ENCODE results near the gene ROBO3. TPM values are rescaled to one million over a fixed set of nuclear protein-coding genes. Genes with fewer than 3 reads are reported as not detected.

Gene ROBO3
- total RNA-seq, 1 donor from 2014 or later = 4.5 TPM

DNA sequence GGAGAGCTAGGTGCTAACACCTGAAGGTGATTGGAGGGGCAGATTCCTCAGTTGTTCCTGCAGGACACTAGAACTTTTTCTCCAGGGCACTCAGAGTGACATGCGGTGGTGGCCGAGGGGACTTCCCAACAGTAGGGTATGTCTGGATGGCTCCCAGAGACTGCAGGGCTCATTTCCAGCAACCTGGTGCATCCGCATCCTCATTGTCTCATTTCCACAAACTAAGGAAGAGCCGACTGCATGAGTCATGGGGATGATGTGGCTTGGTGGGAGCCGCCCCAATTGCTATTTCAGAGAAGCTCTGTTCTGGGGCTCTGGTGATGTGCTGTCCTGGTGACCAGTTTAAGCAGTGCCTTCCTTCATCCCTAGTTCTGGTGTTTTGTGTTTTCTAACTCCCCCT is 35.2 kb downstream of the ROBO3 start:
- H3K4me1 Mint-ChIP-seq (ENCODE audit: low read depth) = peaks cover 4% of the 10 kb centered on the region
- intact Hi-C loops (cut with micrococcal nuclease) = no loop called here
- no peak for DNase-seq (ENCODE audit: low spot score)

DNA sequence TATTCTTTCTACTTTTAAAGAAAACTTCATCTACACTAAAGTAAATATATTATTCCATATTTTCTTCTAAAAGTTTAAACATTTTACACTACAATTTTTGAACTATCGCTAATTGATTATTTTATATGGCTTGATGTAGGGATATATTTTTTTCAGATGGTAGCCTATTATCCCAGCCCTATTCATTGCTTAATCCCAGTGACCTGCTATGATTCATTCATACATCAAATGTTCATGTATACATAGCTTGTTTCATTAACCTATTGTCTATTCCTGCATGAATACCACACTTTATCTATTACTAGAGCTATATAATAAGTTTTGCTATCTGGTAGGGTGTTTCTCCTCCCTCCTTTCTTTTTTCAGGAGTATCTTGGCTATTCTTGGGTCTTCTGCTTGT is 37.4 kb downstream of the ROBO3 start:
- H3K4me1 Mint-ChIP-seq (ENCODE audit: low read depth) = peaks cover under 1% of the 10 kb centered on the region
- no peak overlapping the region for H3K4me3 Mint-ChIP-seq
- no peaks in the 10 kb centered on the region for H3K9me3 Mint-ChIP-seq
- no peak for DNase-seq (ENCODE audit: low spot score)
- no peaks in the 10 kb centered on the region for H3K36me3 Mint-ChIP-seq (ENCODE audit: low read depth)
- H3K27me3 Mint-ChIP-seq (ENCODE audit: insufficient read depth) = peaks cover 14% of the 10 kb centered on the region
- no peak overlapping the region for H3K27ac Mint-ChIP-seq
- intact Hi-C loops (cut with micrococcal nuclease) = no loop called here

More for the DNA sequence above, 35.2 kb downstream of the ROBO3 start:
- Mint-ChIP-seq H3K36me3 (ENCODE audit: low read depth) (no peaks in the 10 kb centered on the region), H3K4me3 (no peak overlapping the region), H3K27me3 (ENCODE audit: insufficient read depth) (peaks cover 14% of the 10 kb centered on the region), H3K27ac (no peak overlapping the region), H3K9me3 (no peaks in the 10 kb centered on the region)

DNA sequence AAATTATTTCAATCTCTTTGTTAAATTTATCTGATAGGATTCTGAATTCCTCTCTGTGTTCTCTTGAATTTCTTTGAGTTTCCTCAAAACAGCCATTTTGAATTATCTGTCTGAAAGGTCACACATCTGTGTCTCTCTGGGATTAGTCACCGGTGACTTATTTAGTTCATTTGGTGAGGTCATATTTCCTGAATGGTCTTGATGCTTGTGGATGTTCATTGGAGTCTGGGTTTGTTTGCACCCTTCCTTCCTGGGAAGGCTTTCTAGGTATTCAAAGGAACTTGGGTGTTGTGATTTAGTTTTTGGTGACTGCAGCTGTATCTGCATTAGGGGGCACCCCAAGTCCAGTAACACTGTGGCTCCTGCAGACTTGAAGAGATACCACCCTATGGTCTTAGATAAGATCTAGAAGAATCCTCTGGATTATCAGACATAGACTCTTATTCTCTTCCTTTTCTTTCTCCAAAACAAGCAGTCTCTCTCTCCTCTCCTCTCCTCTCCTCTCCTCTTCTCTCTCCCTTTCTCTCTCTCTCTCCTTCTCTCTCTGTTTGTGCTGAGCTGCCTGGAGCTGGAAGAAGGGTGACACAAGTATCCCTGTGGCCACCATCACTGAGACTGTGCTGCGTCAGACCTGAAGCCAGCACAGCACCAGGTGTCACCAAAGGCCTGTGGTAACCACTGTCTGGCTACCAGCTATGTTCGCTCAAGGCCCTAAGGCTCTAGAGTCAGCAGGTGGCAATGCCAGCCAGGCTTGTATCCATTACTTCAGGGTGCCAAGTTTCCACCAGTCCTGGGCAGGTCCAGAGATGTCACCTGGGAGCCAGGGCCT is 50.5 kb downstream of the ROBO3 start:
- Mint-ChIP-seq H3K4me3 (no peak overlapping the region), H3K9me3 (peaks cover 15% of the 10 kb centered on the region), H3K36me3 (ENCODE audit: low read depth) (peaks cover 2% of the 10 kb centered on the region), H3K27me3 (ENCODE audit: insufficient read depth) (peaks cover 4% of the 10 kb centered on the region), H3K4me1 (ENCODE audit: low read depth) (no peaks in the 10 kb centered on the region), H3K27ac (no peak overlapping the region)
- intact Hi-C loops (cut with micrococcal nuclease) = no loop called here
- no peak for DNase-seq (ENCODE audit: low spot score)

DNA sequence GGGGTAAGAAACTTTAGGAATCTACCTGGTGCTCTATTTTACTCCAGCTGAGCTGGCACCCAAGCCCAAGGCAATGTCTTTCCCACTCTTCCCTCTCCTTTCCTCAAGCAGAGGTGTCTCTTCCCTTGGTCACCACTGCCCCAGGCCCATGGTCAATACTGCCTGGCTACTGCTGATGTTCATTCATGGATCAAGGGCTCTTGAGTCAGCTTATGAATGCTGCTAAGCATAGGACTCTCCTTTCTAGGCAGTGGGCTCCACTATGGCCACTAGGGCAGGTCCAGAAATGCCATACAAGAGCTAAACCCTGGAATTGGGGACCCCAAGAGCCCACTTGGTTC is 51.1 kb downstream of the ROBO3 start:
- intact Hi-C loops (cut with micrococcal nuclease) = no loop called here
- peaks cover 2% of the 10 kb centered on the region for H3K36me3 Mint-ChIP-seq (ENCODE audit: low read depth)
- H3K27me3 Mint-ChIP-seq (ENCODE audit: insufficient read depth) = peaks cover 4% of the 10 kb centered on the region
- no peak overlapping the region for H3K27ac Mint-ChIP-seq
- no peak for DNase-seq (ENCODE audit: low spot score)
- peaks cover 14% of the 10 kb centered on the region for H3K9me3 Mint-ChIP-seq
- H3K4me1 Mint-ChIP-seq (ENCODE audit: low read depth) = no peaks in the 10 kb centered on the region
- no peak overlapping the region for H3K4me3 Mint-ChIP-seq

DNA sequence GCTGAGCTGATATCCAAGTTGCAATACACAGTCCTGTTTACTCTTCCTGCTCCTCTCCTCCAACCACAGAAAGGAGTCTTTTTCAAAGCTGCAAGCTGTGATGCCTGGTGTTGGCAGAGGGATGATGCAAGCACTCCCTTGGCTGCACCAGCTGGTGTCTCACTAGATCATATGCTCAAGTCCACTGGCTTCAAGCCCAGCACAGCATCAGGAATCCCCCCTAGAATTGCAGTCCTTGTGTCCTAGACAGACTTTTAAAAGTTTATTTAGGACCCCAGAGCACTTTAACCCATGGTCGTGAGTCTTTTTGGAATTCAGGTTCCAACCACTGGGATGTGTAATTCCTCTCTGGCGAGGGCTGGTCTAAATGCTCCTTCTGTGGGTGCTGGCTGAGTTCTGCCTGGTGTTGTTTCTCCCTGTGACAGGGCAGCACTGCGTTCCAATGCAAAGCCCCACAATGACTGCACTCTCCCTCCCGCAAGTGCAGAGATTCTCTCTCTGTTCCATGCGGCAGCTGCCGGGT is 51.9 kb downstream of the ROBO3 start:
- peaks cover 6% of the 10 kb centered on the region for H3K9me3 Mint-ChIP-seq
- no peaks in the 10 kb centered on the region for H3K4me1 Mint-ChIP-seq (ENCODE audit: low read depth)
- no peak overlapping the region for H3K4me3 Mint-ChIP-seq
- peaks cover 2% of the 10 kb centered on the region for H3K36me3 Mint-ChIP-seq (ENCODE audit: low read depth)
- DNase-seq (ENCODE audit: low spot score) = no peak
- intact Hi-C loops (cut with micrococcal nuclease) = no loop called here
- H3K27ac Mint-ChIP-seq = no peak overlapping the region
- H3K27me3 Mint-ChIP-seq (ENCODE audit: insufficient read depth) = peaks cover 4% of the 10 kb centered on the region

DNA sequence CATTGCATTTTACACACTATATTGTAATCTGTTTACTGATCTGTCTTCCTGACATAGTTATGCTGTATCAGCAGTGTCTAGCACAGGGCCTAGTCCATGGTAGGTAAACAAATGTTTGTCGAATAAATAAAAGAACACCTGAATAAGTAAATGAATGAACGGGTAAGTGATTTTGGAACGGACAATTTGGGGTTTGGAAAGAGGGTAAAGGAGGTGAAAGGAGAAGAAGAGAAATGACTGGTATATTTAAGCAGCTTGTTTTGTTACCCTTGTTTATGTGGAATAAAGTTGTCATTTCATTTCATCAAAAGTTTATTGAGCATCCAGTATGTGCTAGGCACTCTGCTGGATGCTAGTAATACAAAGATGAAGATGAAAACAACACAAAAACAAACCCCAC is 53.7 kb downstream of the ROBO3 start, which contains the start of gene HEPN1:
TSS of gene HEPN1 (plus strand) at position 301 of the 400 bp plus-strand sequence.
- Mint-ChIP-seq H3K27ac (no peak within 1 kb of the TSS), H3K9me3 (no peaks in the 10 kb centered on the region), H3K4me1 (ENCODE audit: low read depth) (peaks cover 10% of the 10 kb centered on the region), H3K4me3 (no peak within 1 kb of the TSS), H3K27me3 (ENCODE audit: insufficient read depth) (peaks cover 10% of the 10 kb centered on the region), H3K36me3 (ENCODE audit: low read depth) (peaks cover 2% of the 10 kb centered on the region)
- DNase-seq (ENCODE audit: low spot score) = no peak
- intact Hi-C loops (cut with micrococcal nuclease) = no loop called here

DNA sequence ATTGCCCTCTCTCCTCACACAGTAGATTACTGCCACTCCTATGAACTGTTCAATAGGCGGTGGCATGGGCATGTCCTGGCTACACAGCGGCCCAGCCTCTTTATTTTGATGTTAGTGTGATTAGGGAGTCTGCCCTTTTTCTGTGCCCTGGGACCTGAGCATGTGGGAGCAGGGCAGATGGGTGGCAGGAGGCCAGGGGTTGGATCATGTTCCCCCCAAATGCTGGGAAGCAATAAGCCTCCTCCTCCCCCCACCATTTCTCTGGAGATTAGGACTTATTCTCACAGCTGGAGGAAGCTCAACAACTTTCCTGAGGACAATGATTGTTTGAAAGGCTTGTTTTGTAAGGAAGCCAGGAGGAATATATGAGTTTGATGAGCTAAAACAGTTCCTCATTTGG is 54.7 kb downstream of the ROBO3 start:
- no peak overlapping the region for H3K4me3 Mint-ChIP-seq
- H3K36me3 Mint-ChIP-seq (ENCODE audit: low read depth) = peaks cover 2% of the 10 kb centered on the region
- intact Hi-C loops (cut with micrococcal nuclease) = loop anchor here (1.0 to 2.0 kb wide), 3 partner anchors 35 to 298 kb away; partner anchors contain the start of genes CCDC15 and TBRG1

DNA sequence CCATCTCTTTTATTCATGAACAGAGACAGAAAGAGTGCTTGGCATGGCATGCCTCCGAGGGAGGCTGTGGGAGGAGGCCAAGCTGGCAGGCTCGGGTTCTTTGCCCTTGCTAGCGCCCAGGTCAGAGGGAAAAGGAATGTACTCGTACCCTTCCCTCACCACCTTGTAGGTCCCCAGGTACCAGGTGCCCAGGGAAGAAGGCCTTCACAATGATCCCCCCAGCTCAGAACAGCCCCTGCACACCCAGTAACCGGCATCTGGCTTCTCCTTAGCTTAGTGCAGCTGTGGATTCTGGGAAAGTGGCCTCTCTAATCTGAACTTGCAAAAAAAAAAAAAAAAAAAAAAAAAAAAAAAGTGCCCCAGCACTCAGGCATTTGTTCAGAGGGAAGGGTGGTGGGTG is 55.1 kb downstream of the ROBO3 start:
- Mint-ChIP-seq H3K4me1 (ENCODE audit: low read depth) (peaks cover 10% of the 10 kb centered on the region), H3K36me3 (ENCODE audit: low read depth) (peaks cover 2% of the 10 kb centered on the region), H3K4me3 (no peak overlapping the region), H3K27ac (no peak overlapping the region), H3K27me3 (ENCODE audit: insufficient read depth) (peaks cover 8% of the 10 kb centered on the region), H3K9me3 (no peaks in the 10 kb centered on the region)
- intact Hi-C loops (cut with micrococcal nuclease) = loop anchor here (1.0 to 2.0 kb wide), 3 partner anchors 34 to 298 kb away; partner anchors contain the start of genes CCDC15 and TBRG1
- DNase-seq (ENCODE audit: low spot score) = no peak

More for the DNA sequence above, 54.7 kb downstream of the ROBO3 start:
- no peak for DNase-seq (ENCODE audit: low spot score)
- Mint-ChIP-seq H3K9me3 (no peaks in the 10 kb centered on the region), H3K27ac (no peak overlapping the region), H3K4me1 (ENCODE audit: low read depth) (peaks cover 10% of the 10 kb centered on the region), H3K27me3 (ENCODE audit: insufficient read depth) (peaks cover 8% of the 10 kb centered on the region)

DNA sequence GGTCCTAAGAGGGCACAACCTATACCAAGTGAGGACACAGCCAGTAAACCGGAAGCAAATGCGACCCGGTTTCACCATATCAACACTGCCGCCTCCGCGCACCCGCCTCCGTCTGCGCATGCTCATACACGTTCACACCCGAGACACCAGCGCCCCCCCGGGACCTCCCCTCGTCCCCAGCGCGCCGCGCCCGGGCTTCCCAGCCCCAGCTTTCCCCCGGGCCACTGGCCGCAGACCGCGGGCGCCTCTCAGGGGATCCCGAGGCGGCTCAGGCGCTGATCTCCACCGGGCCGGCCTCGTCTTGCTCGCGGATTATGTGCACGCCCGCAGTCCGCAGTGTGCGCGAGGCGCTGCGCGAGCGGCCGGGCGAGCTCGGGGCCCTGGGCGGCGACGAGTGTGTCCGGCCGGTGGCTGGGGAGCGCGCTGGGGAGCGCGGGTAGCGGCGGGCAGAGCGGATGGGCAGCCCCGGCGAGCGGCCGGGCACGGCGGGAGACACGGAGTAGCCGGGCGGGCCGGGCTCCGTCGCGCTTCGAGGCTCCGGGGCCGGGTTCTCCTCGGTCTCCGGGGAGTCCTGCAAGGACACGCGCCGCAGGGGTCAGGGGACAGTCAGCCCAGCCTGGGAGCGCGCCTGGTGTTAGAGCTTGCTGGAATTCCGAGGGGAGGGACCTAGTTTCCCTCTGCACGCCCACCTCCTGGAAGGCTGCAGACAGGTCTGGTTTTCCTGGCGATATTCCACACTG is 55.8 kb downstream of the ROBO3 start:
- peak; percentile 62 for DNase-seq (ENCODE audit: low spot score)
- intact Hi-C loops (cut with micrococcal nuclease) = loop anchor here (1.0 to 2.0 kb wide), 3 partner anchors 34 to 299 kb away; partner anchors contain the start of genes CCDC15 and TBRG1
- Mint-ChIP-seq H3K27me3 (ENCODE audit: insufficient read depth) (peaks cover 8% of the 10 kb centered on the region), H3K4me1 (ENCODE audit: low read depth) (peaks cover 10% of the 10 kb centered on the region), H3K27ac (no peak overlapping the region), H3K9me3 (no peaks in the 10 kb centered on the region), H3K36me3 (ENCODE audit: low read depth) (peaks cover 2% of the 10 kb centered on the region), H3K4me3 (no peak overlapping the region)

DNA sequence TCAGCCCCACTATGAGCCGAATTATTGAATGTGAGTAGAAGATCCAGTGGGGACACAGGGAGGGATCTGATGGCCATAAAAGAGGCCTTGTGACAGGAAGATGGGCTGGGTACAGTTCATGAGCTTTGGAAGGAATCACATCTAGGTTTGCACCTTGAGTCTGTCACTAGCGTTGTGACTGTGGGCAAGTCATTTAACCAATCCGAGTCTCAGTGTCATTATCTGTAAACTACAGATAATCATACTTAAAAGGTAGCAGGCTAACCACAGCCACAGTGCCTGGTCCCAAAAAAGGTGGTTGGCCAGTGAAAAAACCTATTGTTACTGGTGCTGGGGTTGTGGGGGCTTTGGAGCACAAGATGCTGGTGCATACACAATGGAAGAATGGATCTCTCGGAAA is 57.6 kb downstream of the ROBO3 start:
- no peak overlapping the region for H3K4me3 Mint-ChIP-seq
- intact Hi-C loops (cut with micrococcal nuclease) = no loop called here
- peaks cover 2% of the 10 kb centered on the region for H3K36me3 Mint-ChIP-seq (ENCODE audit: low read depth)
- no peaks in the 10 kb centered on the region for H3K9me3 Mint-ChIP-seq
- H3K4me1 Mint-ChIP-seq (ENCODE audit: low read depth) = peaks cover 10% of the 10 kb centered on the region
- no peak overlapping the region for H3K27ac Mint-ChIP-seq
- H3K27me3 Mint-ChIP-seq (ENCODE audit: insufficient read depth) = peaks cover 8% of the 10 kb centered on the region
- DNase-seq (ENCODE audit: low spot score) = no peak

DNA sequence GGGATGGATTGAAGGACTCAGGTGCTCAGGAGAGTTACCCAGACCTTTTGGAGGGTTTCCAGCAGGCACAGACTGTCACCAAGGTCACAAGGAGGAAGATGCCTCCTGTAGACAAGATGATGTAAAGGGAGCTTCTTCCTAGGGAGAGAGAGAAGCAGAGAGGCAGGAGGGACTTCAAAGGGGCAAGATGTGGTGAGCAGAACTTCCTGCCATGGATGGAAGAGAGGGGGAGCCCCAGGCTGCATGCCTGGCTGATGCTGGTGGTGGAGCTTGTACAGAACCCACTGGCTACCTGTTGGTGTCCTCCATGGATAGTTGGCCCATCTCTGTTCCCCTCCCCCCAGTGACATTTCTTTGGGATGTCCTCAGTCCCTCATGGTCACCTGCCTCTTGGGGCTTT is 58.1 kb downstream of the ROBO3 start:
- Mint-ChIP-seq H3K9me3 (no peaks in the 10 kb centered on the region), H3K4me1 (ENCODE audit: low read depth) (peaks cover 10% of the 10 kb centered on the region), H3K36me3 (ENCODE audit: low read depth) (peaks cover 2% of the 10 kb centered on the region), H3K27ac (no peak overlapping the region), H3K27me3 (ENCODE audit: insufficient read depth) (peaks cover 8% of the 10 kb centered on the region), H3K4me3 (no peak overlapping the region)
- DNase-seq (ENCODE audit: low spot score) = no peak
- intact Hi-C loops (cut with micrococcal nuclease) = no loop called here

DNA sequence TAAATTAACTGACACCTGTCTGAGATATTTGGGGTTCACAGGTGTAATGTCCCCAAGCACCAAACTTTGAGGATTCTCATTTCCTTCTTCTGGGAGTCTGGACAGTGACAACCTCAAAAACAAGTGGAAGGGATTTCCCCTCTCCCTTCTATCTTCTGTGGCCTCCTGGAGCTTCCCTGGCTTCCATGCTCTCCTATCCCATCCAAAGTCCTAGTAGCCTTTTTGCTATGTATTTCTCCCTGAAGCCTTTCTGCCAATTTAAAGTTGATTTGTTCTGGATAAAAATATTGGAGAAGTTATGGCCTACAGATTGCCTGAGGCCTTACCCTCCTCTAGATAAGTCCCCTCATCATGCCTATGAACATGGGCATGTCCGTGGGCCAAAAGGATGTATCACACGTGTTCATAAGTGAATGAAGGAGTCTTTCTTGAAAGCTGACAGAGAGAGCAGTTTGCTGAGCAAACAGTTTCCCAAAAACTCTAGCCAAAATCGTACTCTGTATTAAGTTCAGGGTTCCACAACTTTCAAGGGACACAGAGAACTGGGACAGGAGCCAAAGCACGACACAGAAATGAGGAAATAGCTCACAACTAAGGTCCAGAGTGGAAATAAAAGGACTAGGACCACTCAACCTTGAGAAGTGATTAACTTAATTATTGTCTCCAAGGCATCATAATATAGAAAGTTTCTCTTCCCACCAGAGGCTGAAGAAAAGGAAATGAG is 63.9 kb downstream of the ROBO3 start:
- H3K27ac Mint-ChIP-seq = no peak overlapping the region
- no peak overlapping the region for H3K4me3 Mint-ChIP-seq
- no peak for DNase-seq (ENCODE audit: low spot score)
- H3K9me3 Mint-ChIP-seq = no peaks in the 10 kb centered on the region
- no peaks in the 10 kb centered on the region for H3K36me3 Mint-ChIP-seq (ENCODE audit: low read depth)
- peaks cover 8% of the 10 kb centered on the region for H3K4me1 Mint-ChIP-seq (ENCODE audit: low read depth)
- intact Hi-C loops (cut with micrococcal nuclease) = no loop called here
- H3K27me3 Mint-ChIP-seq (ENCODE audit: insufficient read depth) = no peaks in the 10 kb centered on the region

Data from activated T-helper 1 cell treated with anti-CD3 and anti-CD28 coated beads, Interleukin-12 subunit alpha, Interleukin-12 subunit beta, Interleukin-2, Interleukin-4 antibody, amounts not matched to agents 30 ng/mL and 10 ng/mL and 1 ng/mL, durations not matched to agents 14 hours and 24 hours and 36 hours (primary cell).